Astrocyte (in vitro differentiated cells and primary cell): ENCODE results near the gene ZSCAN12. TPM values are rescaled to one million over a fixed set of nuclear protein-coding genes. Genes with fewer than 3 reads are reported as not detected.
"Not testable (repeated sequence)": the region's sequence is repeated elsewhere in the genome, so short reads cannot be mapped to it uniquely, and the experiment has no call there.

ENCODE experiments used
- DNase-seq: peaks from one replicate; pipeline ENCODE4 v3.0.0-alpha.2; 2010; ENCODE audit warnings: low read depth
- FAIRE-seq: peaks from 2 replicates; lab custom pipeline; 2011; peaks lifted over from hg19 to GRCh38; lab: Jason Lieb, UNC
- H2AFZ ChIP-seq: 2 replicates; pipeline ENCODE4 v1.6.0; 2012; ENCODE audit warnings: low read depth, low read length, inconsistent platforms
- H3K27ac ChIP-seq: 2 replicates; pipeline ENCODE4 v1.5.1; 2011; ENCODE audit warnings: low read depth, low read length, inconsistent platforms
- H3K27me3 ChIP-seq: 2 replicates; pipeline ENCODE4 v1.6.0; 2011; ENCODE audit warnings: low read length, inconsistent platforms; ENCODE audit not compliant: insufficient read depth
- H3K36me3 ChIP-seq: 2 replicates; pipeline ENCODE4 v1.5.1; 2011; ENCODE audit warnings: low read length, inconsistent platforms; ENCODE audit not compliant: insufficient read depth
- H3K4me1 ChIP-seq: 2 replicates; pipeline ENCODE4 v1.5.1; 2011; ENCODE audit warnings: low read length, inconsistent platforms; ENCODE audit not compliant: insufficient read depth
- H3K4me2 ChIP-seq: 2 replicates; pipeline ENCODE4 v1.6.0; 2012; ENCODE audit warnings: low read length, inconsistent platforms
- H3K4me3 ChIP-seq: 2 replicates; pipeline ENCODE4 v1.5.1; 2011; ENCODE audit warnings: low read depth, mild to moderate bottlenecking, low read length, inconsistent platforms; ENCODE audit not compliant: insufficient read depth
- H3K79me2 ChIP-seq: 2 replicates; pipeline ENCODE4 v1.6.0; 2012; ENCODE audit warnings: mild to moderate bottlenecking, low read length, inconsistent platforms; ENCODE audit not compliant: insufficient read depth
- H3K9ac ChIP-seq: 2 replicates; pipeline ENCODE4 v1.6.0; 2012; ENCODE audit warnings: mild to moderate bottlenecking, low read length, inconsistent platforms
- H3K9me3 ChIP-seq: 2 replicates; pipeline ENCODE4 v1.5.1; 2012; ENCODE audit warnings: low read depth, mild to moderate bottlenecking, low read length, inconsistent platforms; ENCODE audit not compliant: insufficient read depth
- H4K20me1 ChIP-seq: 2 replicates; pipeline ENCODE4 v1.6.0; 2012; ENCODE audit warnings: low read length, inconsistent platforms; ENCODE audit not compliant: insufficient read depth
- H3K27ac Mint-ChIP-seq: one replicate; pipeline ENCODE4 v1.8.0; 2021; ENCODE audit warnings: mild to moderate bottlenecking, mixed read lengths; ENCODE audit not compliant: unreplicated experiment
- H3K27me3 Mint-ChIP-seq: one replicate; pipeline ENCODE4 v1.8.0; 2021; ENCODE audit warnings: low read depth, mixed read lengths; ENCODE audit not compliant: unreplicated experiment
- H3K36me3 Mint-ChIP-seq: one replicate; pipeline ENCODE4 v1.8.0; 2021; ENCODE audit warnings: low read depth, mixed read lengths; ENCODE audit not compliant: unreplicated experiment
- H3K4me1 Mint-ChIP-seq: one replicate; pipeline ENCODE4 v1.8.0; 2021; ENCODE audit warnings: low read depth, mixed read lengths; ENCODE audit not compliant: unreplicated experiment
- H3K4me3 Mint-ChIP-seq: one replicate; pipeline ENCODE4 v1.8.0; 2021; ENCODE audit warnings: mild to moderate bottlenecking, moderate library complexity, mixed read lengths; ENCODE audit not compliant: unreplicated experiment
- H3K9me3 Mint-ChIP-seq: one replicate; pipeline ENCODE4 v1.8.0; 2021; ENCODE audit warnings: mild to moderate bottlenecking, mixed read lengths; ENCODE audit not compliant: unreplicated experiment
- EZH2 ChIP-seq: IDR thresholded peaks from 2 replicates; pipeline ENCODE4 v1.6.1; 2012; ENCODE audit warnings: mild to moderate bottlenecking, low read length, inconsistent platforms; ENCODE audit not compliant: insufficient read depth
- total RNA-seq: library from RNA; stranded (reverse); gene quantifications from 2 replicates; pipeline ENCODE4 v1.2.1, GENCODE V29; 2021
- TF ChIP-seq, protein P1 (sequence below): IDR thresholded peaks from 2 replicates; pipeline ENCODE4 v1.5.1; 2011; ENCODE audit warnings: low read depth, mild to moderate bottlenecking, inconsistent platforms, low read length, moderate library complexity; ENCODE audit not compliant: insufficient read depth

The ZSCAN12 gene
- total RNA-seq, 1 donor from 2014 or later: 6.3 TPM

DNA sequence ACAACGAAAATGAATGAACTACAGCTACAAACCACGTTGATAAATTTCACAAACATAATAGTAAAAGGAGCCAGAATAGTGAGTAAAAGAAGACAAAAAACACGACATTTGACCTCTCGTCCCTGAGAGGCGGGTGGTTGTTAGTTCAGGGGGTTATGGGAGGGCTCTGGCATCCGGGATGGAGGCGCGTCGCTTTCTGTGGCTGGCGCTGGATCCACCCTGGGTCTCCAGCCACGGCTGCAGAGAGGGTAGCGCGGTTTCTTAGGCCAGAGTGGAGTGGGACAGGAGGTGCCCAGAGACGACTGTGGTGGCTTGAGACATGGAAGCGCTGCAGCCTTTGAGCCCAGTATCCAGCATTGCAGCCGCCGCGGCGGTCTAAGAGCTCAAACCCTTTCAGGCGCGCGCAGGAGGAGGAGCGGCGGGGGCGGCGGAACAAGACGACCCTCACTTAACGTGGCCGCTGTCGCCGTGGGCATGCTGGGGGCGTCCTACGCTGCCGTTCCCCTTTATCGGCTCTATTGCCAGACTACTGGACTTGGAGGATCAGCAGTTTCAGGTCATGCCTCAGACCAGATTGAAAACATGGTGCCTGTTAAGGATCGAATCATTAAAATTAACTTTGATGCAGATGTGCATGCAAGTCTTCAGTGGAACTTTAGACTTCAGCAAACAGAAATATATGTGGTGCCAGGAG, 47.4 kb upstream of the ZSCAN12 start:
- Histone ChIP-seq H2AFZ (peak overlapping the region; percentile 92), H3K4me2 (peak overlapping the region; percentile 92), H3K4me3 (peak overlapping the region; percentile 67), H3K4me1 (no peaks in the 10 kb centered on the region), H3K36me3 (no peaks in the 10 kb centered on the region), H3K79me2 (peaks cover 10% of the 10 kb centered on the region), H3K9ac (peak overlapping the region; percentile 54), H3K27ac (no peak overlapping the region), H3K9me3 (no peaks in the 10 kb centered on the region), H4K20me1 (no peaks in the 10 kb centered on the region), H3K27me3 (no peaks in the 10 kb centered on the region)
- Mint-ChIP-seq H3K27me3 (peaks cover 6% of the 10 kb centered on the region), H3K9me3 (peaks cover 2% of the 10 kb centered on the region), H3K36me3 (peaks cover 2% of the 10 kb centered on the region), H3K4me1 (peaks cover 2% of the 10 kb centered on the region), H3K4me3 (peak overlapping the region; percentile 78), H3K27ac (peak overlapping the region; percentile 29)
- no peak for FAIRE-seq
- TF ChIP-seq, protein P1, sequence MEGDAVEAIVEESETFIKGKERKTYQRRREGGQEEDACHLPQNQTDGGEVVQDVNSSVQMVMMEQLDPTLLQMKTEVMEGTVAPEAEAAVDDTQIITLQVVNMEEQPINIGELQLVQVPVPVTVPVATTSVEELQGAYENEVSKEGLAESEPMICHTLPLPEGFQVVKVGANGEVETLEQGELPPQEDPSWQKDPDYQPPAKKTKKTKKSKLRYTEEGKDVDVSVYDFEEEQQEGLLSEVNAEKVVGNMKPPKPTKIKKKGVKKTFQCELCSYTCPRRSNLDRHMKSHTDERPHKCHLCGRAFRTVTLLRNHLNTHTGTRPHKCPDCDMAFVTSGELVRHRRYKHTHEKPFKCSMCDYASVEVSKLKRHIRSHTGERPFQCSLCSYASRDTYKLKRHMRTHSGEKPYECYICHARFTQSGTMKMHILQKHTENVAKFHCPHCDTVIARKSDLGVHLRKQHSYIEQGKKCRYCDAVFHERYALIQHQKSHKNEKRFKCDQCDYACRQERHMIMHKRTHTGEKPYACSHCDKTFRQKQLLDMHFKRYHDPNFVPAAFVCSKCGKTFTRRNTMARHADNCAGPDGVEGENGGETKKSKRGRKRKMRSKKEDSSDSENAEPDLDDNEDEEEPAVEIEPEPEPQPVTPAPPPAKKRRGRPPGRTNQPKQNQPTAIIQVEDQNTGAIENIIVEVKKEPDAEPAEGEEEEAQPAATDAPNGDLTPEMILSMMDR: no peak
- TF ChIP-seq EZH2: no peak
- DNase-seq: no peak

DNA sequence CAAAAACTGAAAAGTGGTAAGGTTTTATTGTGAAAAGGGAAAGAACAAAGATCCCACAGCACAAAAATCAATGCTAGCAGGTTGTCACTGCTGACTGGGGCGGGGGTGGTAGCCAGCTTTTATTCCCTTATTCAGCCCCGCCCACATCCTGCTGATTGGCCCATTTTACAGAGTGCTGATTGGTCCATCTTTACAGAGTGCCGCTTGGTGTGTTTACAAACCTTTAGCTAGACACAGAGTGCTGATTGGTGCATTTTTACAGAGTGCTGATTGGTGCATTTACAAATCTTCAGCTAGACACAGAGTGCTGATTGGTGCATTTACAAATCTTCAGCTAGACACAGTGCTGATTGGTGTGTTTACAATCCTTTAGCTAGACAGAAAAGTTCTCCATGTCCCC, 45.2 kb upstream of the ZSCAN12 start:
- FAIRE-seq, H3K27me3 ChIP-seq, H3K36me3 Mint-ChIP-seq, H3K9ac ChIP-seq, H3K9me3 ChIP-seq, H2AFZ ChIP-seq, H3K4me2 ChIP-seq, H3K4me1 ChIP-seq, H3K4me1 Mint-ChIP-seq, H3K27ac Mint-ChIP-seq, H3K27ac ChIP-seq, H4K20me1 ChIP-seq, H3K27me3 Mint-ChIP-seq, DNase-seq, H3K9me3 Mint-ChIP-seq, H3K4me3 Mint-ChIP-seq, H3K36me3 ChIP-seq, H3K4me3 ChIP-seq: not testable (repeated sequence)
- peaks cover 18% of the 10 kb centered on the region for H3K79me2 ChIP-seq

DNA sequence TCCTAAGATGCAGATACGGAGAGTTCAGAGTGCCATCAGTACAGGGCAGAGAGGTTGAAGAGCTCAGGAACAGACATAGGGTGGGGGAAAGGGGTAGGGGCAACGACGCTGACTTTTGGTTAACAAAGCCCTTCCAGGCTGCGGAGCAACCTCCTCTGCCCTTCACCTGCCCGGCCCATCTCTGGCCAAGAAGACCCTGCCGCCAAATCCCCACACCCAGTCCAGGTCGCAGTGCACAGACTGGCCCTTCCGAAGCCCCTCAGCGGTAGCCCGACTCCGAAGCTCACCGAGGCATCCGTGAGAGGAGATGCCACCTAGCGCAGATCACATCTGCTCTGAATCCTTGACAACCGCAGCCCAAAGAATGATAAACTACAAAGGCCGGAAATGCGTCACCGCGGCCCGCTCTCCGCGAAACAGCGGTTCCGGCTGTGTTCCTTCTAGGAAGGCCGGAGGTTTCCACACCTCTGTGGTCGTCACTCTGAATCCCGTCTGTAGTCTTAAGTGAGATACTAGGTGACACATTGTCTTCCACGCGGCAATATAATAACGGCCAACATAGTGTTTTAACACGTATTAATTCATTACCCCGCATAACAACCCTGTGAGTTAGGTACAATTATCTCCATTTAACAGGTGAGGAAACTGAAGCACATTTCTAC, 43.7 kb upstream of the ZSCAN12 start, which contains the start of gene ZSCAN23:
Gene ZSCAN23 (minus strand): TSS at position 380 of the 662 bp plus-strand sequence. CDS start 7,225 bp downstream, outside the sequence.
- H3K9me3 ChIP-seq: no peaks in the 10 kb centered on the region
- peak within 1 kb of the TSS; percentile 96 for H3K9ac ChIP-seq
- Mint-ChIP-seq H3K36me3 (peaks cover 2% of the 10 kb centered on the region), H3K4me3 (peak within 1 kb of the TSS; percentile 100), H3K4me1 (peaks cover 2% of the 10 kb centered on the region), H3K27ac (peak within 1 kb of the TSS; percentile 97), H3K27me3 (no peaks in the 10 kb centered on the region), H3K9me3 (no peaks in the 10 kb centered on the region)
- no peaks in the 10 kb centered on the region for H3K4me1 ChIP-seq
- H3K36me3 ChIP-seq: peaks cover 2% of the 10 kb centered on the region
- H4K20me1 ChIP-seq: no peaks in the 10 kb centered on the region
- H3K4me2 ChIP-seq: peak within 1 kb of the TSS; percentile 94
- H3K27me3 ChIP-seq: no peaks in the 10 kb centered on the region
- H3K4me3 ChIP-seq: peak within 1 kb of the TSS; percentile 93
- DNase-seq: peak; percentile 88
- FAIRE-seq: no peak
- TF ChIP-seq EZH2: no peak
- TF ChIP-seq, protein P1: no peak
- peak within 1 kb of the TSS; percentile 94 for H2AFZ ChIP-seq
- peaks cover 23% of the 10 kb centered on the region for H3K79me2 ChIP-seq
- peak within 1 kb of the TSS; percentile 85 for H3K27ac ChIP-seq
